ENCODE results near the gene EXOC4. TPM values are rescaled to one million over a fixed set of nuclear protein-coding genes. Genes with fewer than 3 reads are reported as not detected.

EXOC4 gene
- total RNA-seq, 1 experiment from 2014 or later: 65.1 TPM

DNA sequence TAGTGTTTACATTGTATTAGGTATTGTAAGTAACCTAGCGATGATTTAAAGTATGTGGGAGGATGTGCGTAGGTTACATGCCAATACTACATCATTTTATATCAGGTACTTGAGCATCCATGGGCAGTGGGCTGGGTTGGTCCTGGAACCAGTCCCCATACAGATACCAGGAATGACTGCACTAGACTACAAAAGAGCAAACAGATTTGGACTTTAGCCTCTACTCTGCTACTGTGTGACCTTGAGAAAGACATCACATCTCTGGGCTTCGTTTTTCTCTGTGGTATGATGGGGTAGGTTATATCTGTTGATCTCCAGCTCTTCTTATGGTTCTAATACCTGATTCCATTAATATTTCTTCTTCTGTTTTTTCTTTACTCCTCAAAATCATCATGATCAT, 461.8 kb downstream of the EXOC4 start:
- in situ Hi-C loops (cut with HindIII; ENCODE audit: low pct_unique_long_range_greater_than_20kb, low sequenced_read_pairs): no loop called here
- DNase-seq (ENCODE audit: low read depth): no peak

DNA sequence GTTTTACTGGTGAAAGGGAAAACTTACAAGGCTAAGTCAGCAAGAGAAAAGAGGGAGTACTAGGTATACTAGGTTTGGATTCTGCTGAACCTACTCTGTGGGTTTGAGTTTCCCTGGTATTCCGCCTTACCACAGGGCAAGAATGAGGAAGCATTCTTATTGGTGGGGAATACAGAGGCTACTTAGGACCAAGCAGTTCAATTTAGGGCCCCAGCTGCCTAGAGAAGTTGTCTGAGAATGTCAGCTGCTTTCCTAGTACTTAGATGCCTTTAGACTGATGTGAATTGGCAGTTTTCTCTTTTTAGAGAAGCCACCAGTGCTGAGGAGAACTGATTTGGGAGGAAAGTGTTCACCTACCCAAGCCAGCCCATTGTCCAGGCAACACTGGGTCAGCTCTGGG, 465.3 kb downstream of the EXOC4 start:
- in situ Hi-C loops (cut with HindIII; ENCODE audit: low pct_unique_long_range_greater_than_20kb, low sequenced_read_pairs): no loop called here
- DNase-seq (ENCODE audit: low read depth): no peak

DNA sequence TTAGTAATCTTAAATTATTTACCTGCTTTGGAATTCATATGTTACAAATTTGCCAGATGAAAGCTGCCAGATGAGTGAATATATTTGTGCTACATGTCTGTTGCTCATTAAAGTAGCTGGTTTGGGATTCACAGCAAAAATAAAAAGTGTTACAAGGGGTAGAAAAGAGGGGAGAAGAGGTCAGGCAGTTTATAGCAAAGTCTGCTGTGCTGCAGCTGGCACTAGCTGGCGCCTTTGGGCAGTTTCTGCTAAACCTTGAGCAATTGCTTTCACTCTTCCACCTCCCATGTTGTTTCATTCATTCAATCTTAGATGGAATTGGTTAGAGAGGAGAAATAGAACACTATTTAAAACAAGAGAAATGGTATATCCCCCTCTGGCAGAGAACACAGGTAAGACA, 470.2 kb downstream of the EXOC4 start:
- in situ Hi-C loops (cut with HindIII; ENCODE audit: low pct_unique_long_range_greater_than_20kb, low sequenced_read_pairs): no loop called here
- no peak for DNase-seq (ENCODE audit: low read depth)

DNA sequence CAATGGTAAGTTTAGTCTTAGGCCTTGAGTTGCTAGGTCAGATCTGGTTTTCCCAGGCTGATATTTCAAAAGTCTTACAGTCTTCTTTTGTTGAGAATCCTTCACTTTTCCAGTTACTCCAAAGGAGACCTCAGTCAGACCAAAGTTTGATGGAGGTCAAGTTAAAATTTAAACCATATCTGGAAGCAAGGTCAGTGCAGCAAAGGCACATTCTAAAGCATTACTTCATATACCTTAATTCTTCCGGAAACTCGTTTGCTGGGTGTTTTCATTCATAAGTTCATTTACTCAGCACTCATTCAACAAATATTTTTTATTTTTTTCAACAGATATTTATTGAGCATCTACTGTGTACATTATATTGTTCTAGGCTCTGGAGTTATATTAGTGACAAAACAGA, 471.3 kb downstream of the EXOC4 start:
- in situ Hi-C loops (cut with HindIII; ENCODE audit: low pct_unique_long_range_greater_than_20kb, low sequenced_read_pairs): no loop called here
- DNase-seq (ENCODE audit: low read depth): no peak

DNA sequence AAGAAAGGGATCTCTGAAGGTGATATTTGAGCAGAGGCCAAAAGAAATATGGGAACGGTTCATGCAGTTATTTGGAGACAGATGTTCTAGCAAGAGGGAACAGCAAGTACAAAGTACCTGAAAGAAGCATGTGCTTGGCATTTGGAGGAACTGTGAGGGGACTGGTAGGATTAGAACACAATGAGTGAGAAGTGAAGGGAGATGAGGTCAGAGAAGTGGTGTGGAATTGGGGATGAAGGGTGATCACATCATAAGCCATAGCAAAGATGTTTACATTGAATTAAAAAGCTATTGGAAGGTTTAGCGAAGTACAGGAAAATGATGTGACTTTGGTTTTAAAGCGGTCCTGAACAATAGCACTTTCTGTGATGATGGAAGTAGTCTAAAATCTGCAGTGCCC, 471.8 kb downstream of the EXOC4 start:
- in situ Hi-C loops (cut with HindIII; ENCODE audit: low pct_unique_long_range_greater_than_20kb, low sequenced_read_pairs): no loop called here
- DNase-seq (ENCODE audit: low read depth): no peak

DNA sequence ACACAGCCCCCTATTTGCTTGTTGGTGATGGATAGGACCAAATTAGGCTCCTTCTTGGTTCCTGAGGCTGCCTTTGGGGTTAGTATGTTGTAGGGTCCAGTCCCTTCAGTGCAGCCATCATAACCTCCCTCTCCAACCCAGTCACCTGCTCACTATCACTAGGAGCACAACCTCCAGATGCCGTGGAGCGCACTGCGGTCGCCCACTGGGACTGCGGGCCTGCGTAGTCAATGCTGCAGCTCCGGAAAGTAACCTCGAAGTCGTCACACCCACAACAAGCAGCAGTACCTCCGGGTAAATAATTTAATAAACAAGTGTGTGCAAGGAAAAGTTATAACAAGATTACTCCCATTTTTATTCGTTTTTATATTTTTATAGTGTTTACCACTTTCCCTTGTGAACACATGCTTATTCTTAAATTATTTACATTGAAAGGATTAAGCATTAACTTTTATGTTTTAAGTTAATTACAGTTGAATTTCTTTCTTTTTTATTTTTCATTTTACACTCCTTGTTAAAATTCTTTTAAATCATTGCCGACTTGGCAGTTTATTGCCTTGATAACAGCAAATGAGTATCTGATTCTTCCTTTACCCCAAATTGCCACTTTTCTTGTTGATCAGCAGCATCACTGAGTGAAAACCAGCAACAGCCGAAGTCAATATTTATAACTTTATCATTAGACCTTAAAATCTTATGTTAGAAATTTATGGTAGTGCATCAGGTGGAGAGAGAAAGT, 474.8 kb downstream of the EXOC4 start:
- in situ Hi-C loops (cut with HindIII; ENCODE audit: low pct_unique_long_range_greater_than_20kb, low sequenced_read_pairs): no loop called here
- DNase-seq (ENCODE audit: low read depth): no peak

DNA sequence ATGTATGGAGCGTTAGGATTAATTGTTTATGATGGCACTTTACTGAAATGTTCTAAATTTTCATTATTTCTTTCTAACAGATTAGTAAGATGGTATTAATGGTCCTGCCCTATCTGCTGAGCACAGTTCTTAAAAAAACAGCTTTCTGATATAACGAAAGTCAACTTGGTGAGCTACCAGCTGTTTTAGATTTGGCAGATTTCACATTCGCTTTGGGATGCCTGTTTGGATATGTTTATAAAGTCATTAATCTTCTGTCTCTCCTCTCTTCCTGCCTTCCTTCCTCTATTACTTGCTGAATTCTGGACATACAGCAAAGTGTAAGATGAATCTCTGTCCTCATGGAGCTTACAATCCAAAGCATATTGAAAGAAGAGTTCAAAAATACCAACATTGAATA, 477.5 kb downstream of the EXOC4 start:
- DNase-seq (ENCODE audit: low read depth): no peak
- in situ Hi-C loops (cut with HindIII; ENCODE audit: low pct_unique_long_range_greater_than_20kb, low sequenced_read_pairs): no loop called here

DNA sequence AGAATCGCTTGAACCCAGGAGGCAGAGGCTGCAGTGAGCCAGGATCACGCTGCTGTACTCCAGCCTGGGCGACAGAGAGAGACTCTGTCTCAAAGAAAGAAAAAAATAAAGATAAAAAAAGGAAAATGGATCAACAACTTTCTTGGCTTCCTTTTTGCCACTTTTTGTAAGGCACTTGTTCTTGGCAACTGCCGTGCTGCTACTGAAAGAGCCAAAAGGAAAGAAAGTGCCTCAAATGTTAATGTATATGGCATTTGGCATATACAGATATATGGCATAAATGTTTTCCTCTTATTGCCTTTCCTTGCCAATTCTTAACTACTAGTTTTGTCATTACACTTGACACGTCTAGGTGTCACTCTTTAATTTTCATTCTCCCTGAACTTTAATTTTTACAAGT, 480.5 kb downstream of the EXOC4 start:
- in situ Hi-C loops (cut with HindIII; ENCODE audit: low pct_unique_long_range_greater_than_20kb, low sequenced_read_pairs): no loop called here
- DNase-seq (ENCODE audit: low read depth): no peak

DNA sequence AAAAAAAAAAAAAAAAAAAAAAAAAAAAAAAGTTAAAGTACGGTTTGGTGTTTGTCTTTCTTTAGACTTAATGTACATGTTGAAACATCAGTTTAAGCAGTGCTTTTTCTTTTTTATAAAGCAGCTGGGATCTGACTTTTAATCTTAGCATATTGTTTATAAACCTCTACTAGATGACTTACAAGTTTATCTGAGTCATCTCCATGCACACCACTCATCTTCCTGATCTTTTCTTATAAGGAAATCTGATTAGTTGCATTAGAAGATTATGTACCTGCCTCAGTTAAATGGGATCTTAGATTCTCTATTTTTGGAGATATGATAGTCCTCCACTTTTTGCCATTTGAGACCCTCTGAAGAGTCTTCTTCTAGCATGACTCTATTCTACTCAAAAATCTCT, 482.3 kb downstream of the EXOC4 start:
- no peak for DNase-seq (ENCODE audit: low read depth)
- in situ Hi-C loops (cut with HindIII; ENCODE audit: low pct_unique_long_range_greater_than_20kb, low sequenced_read_pairs): no loop called here

DNA sequence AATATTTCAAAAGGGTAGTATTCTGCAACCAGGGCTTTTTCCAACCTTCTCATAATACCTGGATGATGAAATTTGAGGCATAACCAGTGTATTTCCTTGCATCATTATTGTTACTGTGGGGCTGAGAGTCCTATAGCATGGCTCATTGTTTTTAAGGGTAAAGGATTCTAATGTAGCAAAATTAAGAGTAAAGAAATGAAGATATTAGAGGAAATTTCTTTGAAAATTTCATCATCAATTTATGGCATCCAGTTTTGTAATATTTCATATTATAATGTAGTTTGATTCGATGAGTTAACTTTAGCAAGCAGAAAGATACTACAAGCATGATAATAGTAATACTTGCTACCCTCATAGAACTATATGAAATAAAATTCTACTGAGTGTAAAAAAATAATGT, 486.9 kb downstream of the EXOC4 start:
- DNase-seq (ENCODE audit: low read depth): no peak
- in situ Hi-C loops (cut with HindIII; ENCODE audit: low pct_unique_long_range_greater_than_20kb, low sequenced_read_pairs): no loop called here

DNA sequence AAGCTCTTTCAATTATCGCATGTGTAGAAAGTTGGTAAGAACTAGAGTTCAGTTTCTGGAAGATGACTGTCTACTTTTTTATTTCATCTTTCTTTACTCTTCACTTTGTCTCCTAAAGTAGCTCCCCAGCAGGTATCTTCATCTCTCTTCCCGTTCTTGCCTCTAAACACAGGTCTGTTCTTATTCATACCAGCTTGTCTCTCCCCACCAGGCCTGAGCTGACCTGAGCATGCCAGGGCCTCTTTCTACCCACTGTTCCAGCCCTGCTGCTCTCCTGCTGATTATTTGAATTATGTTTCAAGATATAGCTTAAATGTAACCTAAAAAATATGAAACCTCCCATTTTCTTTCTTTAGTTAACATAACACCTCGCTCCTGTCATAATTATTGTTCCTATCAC, 488.2 kb downstream of the EXOC4 start:
- no peak for DNase-seq (ENCODE audit: low read depth)
- in situ Hi-C loops (cut with HindIII; ENCODE audit: low pct_unique_long_range_greater_than_20kb, low sequenced_read_pairs): no loop called here

DNA sequence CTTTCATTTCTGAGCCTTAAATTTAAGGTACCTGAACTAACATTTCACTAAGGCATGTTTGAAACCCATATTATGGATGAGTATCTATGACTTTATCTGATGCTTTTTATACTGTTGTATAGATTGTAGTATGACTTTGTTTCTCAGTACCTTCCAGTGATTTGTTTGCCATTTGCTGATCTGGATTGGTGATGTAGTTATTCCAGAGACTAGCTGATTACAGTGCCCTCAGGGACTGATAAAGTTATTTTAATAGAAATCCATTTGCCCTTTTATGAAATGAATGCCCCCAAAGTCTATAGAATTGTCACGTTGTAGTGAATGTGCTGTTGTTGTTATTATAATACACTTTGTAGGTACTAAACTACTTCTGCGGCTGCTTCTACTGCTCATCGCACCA, 488.8 kb downstream of the EXOC4 start:
- no peak for DNase-seq (ENCODE audit: low read depth)
- in situ Hi-C loops (cut with HindIII; ENCODE audit: low pct_unique_long_range_greater_than_20kb, low sequenced_read_pairs): no loop called here

DNA sequence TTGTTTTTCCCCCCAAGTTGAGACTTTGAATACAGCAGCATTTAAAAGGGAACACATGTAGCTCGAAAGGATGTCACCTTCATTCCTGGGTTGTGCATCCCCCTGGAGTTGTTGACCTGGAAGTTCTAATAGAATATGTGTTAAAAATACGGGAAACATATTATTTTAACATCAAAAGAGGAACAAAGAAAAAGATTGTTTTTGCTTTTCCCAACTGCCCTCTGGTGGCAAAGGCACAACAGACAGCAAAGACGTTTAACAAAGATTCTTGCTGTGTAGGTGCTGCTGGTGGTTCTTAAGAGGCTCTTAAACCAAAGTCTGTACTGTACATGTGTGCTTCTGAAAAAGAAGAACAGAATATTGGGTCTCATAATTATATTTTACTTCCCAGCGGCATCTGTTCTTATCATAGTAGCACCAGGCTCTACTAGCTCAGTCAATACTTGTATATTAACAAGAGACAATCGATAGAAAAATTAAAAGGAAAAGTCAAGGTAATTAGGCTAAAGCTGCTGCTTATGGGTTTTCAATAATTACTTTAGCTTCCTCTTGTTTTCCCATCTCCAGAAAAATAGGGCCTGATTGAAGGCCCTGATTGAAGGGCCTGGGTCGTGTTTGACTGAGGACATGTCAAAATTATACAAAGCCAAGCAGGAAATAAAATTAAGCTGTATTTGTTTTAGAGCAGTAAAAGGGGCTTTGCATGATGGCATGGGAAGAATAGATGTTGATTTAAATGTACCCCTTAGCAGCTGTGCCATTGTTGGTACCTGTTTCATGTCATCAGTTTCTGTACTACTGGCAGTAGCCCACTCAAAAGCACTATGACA, 490.0 kb downstream of the EXOC4 start:
- in situ Hi-C loops (cut with HindIII; ENCODE audit: low pct_unique_long_range_greater_than_20kb, low sequenced_read_pairs): no loop called here
- DNase-seq (ENCODE audit: low read depth): no peak

DNA sequence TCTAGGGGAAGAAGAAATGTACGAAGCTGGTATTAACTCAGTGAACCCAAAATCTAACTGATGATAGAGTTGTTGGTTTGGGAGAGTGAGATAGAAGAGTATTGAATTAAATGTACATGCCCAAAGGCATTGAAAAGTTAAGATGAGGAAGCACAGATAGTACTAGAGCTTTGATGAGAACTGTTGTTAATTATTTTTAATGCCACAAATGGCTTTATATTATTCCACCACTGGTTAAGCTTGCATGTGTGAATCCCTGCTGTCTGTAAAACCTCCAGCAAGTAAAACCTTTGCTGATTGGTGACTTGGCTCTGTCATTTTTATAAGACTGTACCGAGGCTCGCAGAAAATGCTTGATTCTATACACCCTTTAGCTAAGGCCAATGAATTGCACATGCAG, 491.6 kb downstream of the EXOC4 start:
- in situ Hi-C loops (cut with HindIII; ENCODE audit: low pct_unique_long_range_greater_than_20kb, low sequenced_read_pairs): no loop called here
- DNase-seq (ENCODE audit: low read depth): no peak

DNA sequence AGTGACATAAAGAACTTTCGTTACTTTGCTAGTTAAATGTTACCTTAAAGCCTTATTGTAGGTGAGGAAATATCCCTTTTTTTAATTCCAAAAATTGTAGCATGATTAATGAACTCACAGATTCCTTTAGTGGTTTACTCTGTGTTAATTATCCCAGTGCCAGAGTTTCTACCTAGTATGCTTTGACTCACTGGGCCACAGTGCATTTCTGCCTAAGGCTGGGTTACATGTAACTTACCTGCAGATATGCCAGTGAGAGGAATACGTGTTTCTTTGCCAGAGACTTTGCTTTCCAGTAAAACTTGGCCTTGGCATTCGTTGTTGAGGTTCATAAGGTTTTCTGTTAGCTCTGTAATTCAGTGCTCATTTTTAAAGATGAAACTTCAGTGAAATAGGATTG, 493.4 kb downstream of the EXOC4 start:
- no peak for DNase-seq (ENCODE audit: low read depth)
- in situ Hi-C loops (cut with HindIII; ENCODE audit: low pct_unique_long_range_greater_than_20kb, low sequenced_read_pairs): no loop called here

DNA sequence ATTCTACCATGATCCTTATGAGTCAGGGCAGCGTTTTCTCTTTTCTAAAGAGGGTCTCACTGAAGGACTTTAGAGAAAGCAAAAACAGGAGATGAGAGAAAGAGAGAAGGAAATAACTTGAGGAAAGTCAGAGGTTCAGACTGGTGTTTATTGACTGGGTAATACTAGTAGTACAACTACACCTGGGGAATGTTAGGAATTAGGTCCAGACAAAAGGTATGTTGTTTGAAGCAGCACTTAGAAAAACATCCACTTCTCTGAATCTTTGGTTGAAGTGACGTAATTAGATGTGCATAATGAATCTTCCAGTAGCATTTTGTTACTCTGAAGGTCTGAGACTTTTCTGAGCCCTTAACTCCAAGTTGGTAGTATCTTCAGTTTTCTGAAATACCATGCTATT, 494.0 kb downstream of the EXOC4 start:
- in situ Hi-C loops (cut with HindIII; ENCODE audit: low pct_unique_long_range_greater_than_20kb, low sequenced_read_pairs): no loop called here
- no peak for DNase-seq (ENCODE audit: low read depth)

DNA sequence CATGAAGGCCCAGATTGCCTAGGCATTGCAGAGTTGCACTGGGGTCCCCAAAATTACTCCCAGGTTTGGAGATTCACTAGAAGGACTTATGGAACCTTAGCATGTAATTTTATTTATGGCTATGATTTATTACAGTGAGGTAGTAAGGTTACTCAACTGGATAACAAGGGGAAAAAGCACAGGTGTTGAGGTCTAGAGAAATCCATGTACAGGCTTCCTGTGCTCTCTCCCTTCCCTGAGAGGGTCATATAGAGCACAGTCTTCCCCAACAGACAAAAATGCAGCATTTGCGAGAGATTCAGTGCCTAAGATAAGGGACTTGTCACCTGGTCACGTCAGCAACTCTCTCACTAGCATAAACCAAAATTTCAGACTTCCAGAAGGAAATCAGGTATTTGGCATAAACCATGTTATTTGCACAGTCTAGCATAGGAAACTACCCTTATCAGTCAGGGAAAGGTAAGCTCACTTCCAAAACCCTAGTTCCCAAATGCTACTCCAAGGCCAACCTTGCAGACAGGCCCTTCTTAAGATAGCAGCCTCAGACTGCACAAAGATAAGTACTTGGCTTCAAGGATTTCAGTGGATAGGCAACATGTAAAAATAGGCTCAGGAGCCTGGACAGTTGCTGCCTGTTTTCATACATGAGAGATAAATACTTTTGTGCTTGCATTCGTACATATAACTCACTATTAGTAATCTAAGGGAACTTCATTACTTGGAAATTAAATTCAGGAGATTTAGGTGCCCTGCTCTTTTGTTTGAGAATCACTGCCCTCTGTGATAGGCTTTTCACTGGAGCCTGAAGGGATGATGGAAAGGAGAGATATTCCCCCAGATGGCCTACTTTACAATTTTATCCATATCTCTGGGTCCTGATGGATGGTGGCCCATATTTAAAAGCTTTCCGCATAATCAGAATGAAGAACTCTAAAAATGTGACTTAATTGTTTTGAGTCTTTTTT, 495.8 kb downstream of the EXOC4 start:
- no peak for DNase-seq (ENCODE audit: low read depth)
- in situ Hi-C loops (cut with HindIII; ENCODE audit: low pct_unique_long_range_greater_than_20kb, low sequenced_read_pairs): no loop called here

DNA sequence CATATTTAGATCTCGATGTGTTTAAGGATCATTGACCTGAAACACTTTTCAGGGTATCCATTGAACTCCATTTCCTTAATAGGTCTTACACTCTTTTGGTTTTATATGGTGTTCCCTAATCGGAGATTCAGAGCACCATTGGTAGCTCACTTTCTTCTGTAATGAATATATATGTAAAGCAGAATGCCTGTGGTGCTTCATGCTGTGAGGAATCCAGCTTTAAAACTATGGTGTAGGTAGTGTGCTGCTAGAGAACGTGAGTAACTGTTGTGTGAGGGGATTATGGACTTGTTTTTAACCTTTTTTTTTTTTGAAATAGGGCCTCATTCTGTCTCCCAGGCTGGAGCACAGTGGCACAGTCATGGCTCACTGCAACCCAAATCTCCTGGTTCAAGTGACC, 497.4 kb downstream of the EXOC4 start:
- in situ Hi-C loops (cut with HindIII; ENCODE audit: low pct_unique_long_range_greater_than_20kb, low sequenced_read_pairs): no loop called here
- no peak for DNase-seq (ENCODE audit: low read depth)

DNA sequence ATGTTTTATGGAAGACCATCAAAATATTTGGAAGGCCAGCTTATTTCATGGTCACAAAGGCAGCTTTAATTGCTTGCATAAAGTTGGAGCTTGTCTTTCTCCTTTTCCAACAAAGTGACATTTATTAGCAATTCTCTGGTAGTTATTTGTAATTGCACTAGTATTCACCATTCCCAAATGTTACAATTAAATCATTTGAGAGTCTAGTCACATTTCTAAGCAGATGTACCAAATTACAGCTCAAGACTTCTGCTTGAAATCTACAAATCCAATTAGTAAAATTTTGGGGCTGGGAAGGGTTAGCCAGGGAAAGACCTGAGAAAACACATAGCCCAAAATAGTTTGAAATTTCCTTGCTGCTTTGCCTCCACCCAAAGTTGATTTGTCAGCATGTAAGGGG, 498.2 kb downstream of the EXOC4 start:
- in situ Hi-C loops (cut with HindIII; ENCODE audit: low pct_unique_long_range_greater_than_20kb, low sequenced_read_pairs): no loop called here

More for the DNA sequence above, 498.2 kb downstream of the EXOC4 start:
- DNase-seq (ENCODE audit: low read depth): no peak

Measured in Caki2 (cell line).